CD4-positive, alpha-beta T cell (primary cell): Measurements from ENCODE around the gene BSDC1. TPM values are rescaled to one million over a fixed set of nuclear protein-coding genes. Genes with fewer than 3 reads are reported as not detected.

Experiments
- ATAC-seq: fragments of 200-7000 bp; cut with Tn5 transposase; one replicate; pipeline ENCODE4 v1.10.0; 2022; ENCODE audit warnings: mild to moderate bottlenecking; ENCODE audit not compliant: poor library complexity
- CTCF ChIA-PET: fragments of 350-600 bp; sonication (Branson Sonifier 250); formaldehyde crosslinking; loops from one replicate; lab custom pipeline; 2021; ENCODE audit warnings: antibody characterized with exemption, inconsistent platforms; lab: Charles Lee
- POLR2A ChIA-PET: fragments of 350-600 bp; sonication (Branson Sonifier 250); formaldehyde crosslinking; loops from one replicate; lab custom pipeline; 2021; ENCODE audit warnings: antibody characterized with exemption, inconsistent platforms; lab: Charles Lee
- DNase-seq, 14 experiments: peaks; one replicate each; pipeline ENCODE4 v3.0.0-alpha.2; 2013 to 2020; ENCODE audit warnings: mixed read lengths in 2 of 14
- H3K27ac ChIP-seq, 2 donors: one replicate each; pipeline versions ENCODE4 v1.5.1 to v1.7.0; 2013; ENCODE audit warnings: low read length in 2 of 2, low read depth in 1 of 2, mild to moderate bottlenecking in 1 of 2
- H3K27me3 ChIP-seq, 2 experiments: 1 replicate in 1 of 2; 2 replicates in 1 of 2; pipeline versions ENCODE4 v1.6.1 to v1.7.0; 2013; ENCODE audit warnings: low read length in 2 of 2, control low read depth in 1 of 2, mild to moderate bottlenecking in 1 of 2, moderate library complexity in 1 of 2; ENCODE audit not compliant: insufficient read depth in 2 of 2, control insufficient read depth in 1 of 2
- H3K36me3 ChIP-seq: one replicate; pipeline ENCODE4 v1.6.1; 2013; ENCODE audit warnings: low read length, control low read depth; ENCODE audit not compliant: insufficient read depth
- H3K4me1 ChIP-seq: one replicate; pipeline ENCODE4 v1.6.1; 2013; ENCODE audit warnings: low read length, control low read depth; ENCODE audit not compliant: insufficient read depth
- H3K4me3 ChIP-seq: one replicate; pipeline ENCODE4 v1.5.1; 2013; ENCODE audit warnings: mild to moderate bottlenecking, low read length, moderate library complexity
- H3K9me3 ChIP-seq, 2 experiments: 1 replicate in 1 of 2; 2 replicates in 1 of 2; pipeline versions ENCODE4 v1.6.1 to v1.7.0; 2013; ENCODE audit warnings: low read length in 2 of 2, mild to moderate bottlenecking in 2 of 2, control low read depth in 1 of 2, moderate library complexity in 1 of 2; ENCODE audit not compliant: control insufficient read depth in 1 of 2, insufficient read depth in 1 of 2
- H3K27ac Mint-ChIP-seq: one replicate; pipeline ENCODE4 v1.8.0; 2020; ENCODE audit warnings: mixed read lengths
- H3K27me3 Mint-ChIP-seq: one replicate; pipeline ENCODE4 v1.8.0; 2021; ENCODE audit warnings: mixed read lengths
- H3K36me3 Mint-ChIP-seq: one replicate; pipeline ENCODE4 v1.8.0; 2021; ENCODE audit warnings: low read depth, mixed read lengths
- H3K4me1 Mint-ChIP-seq: one replicate; pipeline ENCODE4 v1.8.0; 2021; ENCODE audit warnings: low read depth, mixed read lengths
- H3K4me3 Mint-ChIP-seq: one replicate; pipeline ENCODE4 v1.8.0; 2020; ENCODE audit warnings: mild to moderate bottlenecking, mixed read lengths
- H3K9me3 Mint-ChIP-seq: one replicate; pipeline ENCODE4 v1.8.0; 2020; ENCODE audit warnings: mixed read lengths
- CTCF ChIP-seq: fragments of 200-600 bp; IDR thresholded peaks from one replicate; pipeline ENCODE4 v1.8.0; 2022; ENCODE audit warnings: antibody characterized with exemption, mild to moderate bottlenecking
- intact Hi-C, 2 experiments: fragments of 100-400 bp; cut with DNase I in 1 of 2; cut with micrococcal nuclease in 1 of 2; formaldehyde crosslinking; loops; one replicate each; pipeline versions ENCODE4 v1.15.1 to v1.9.0; 2023 to 2025; cut with DNase I, micrococcal nuclease
- total RNA-seq, 174 experiments: library from RNA in 2 of 174; stranded (reverse) in 2 of 174; gene quantifications; one replicate each; pipeline ENCODE4 v1.2.3 and lab custom pipeline; 2021 to 2026

Gene BSDC1
- total RNA-seq, 2 experiments from 2014 or later = 186 to 190 TPM

GRCh38 chr1:32336591-32336932, 57.7 kb downstream of the BSDC1 start:
- H3K27ac Mint-ChIP-seq = peak overlapping the region; percentile 35
- no peak for ATAC-seq
- H3K27ac ChIP-seq = no peak overlapping the region

GRCh38 chr1:32335790-32336590, 58.3 kb downstream of the BSDC1 start, which contains the start of gene MARCKSL1:
Gene MARCKSL1 (minus strand): TSS chr1:32336233. CDS start chr1:32336033, 200 bp downstream.
- ATAC-seq (peak; percentile 66), DNase-seq (peak; percentile 79 to 94 (median 86))
- intact Hi-C loops = loop anchor here (1.0 to 5.0 kb wide), 8 partner anchors 15 to 94 kb away; partner anchors contain the start of genes BSDC1 (in 1 of the 2) and HDAC1 (in 1 of the 2)
- no peak for TF ChIP-seq CTCF
- H3K4me3 Mint-ChIP-seq = peak within 1 kb of the TSS; percentile 94
- CTCF ChIA-PET = interaction anchor here (0.6 to 3.0 kb wide), 16 partner anchors 13 to 184 kb away, joined by 3 to 20 read pairs (median 4); partner anchors contain the start of genes BSDC1 and HDAC1
- no peaks in the 10 kb centered on the region for H3K27me3 ChIP-seq
- H3K4me1 Mint-ChIP-seq = peaks cover 50% of the 10 kb centered on the region
- H3K36me3 ChIP-seq = peaks cover 28% of the 10 kb centered on the region
- no peaks in the 10 kb centered on the region for H3K27me3 Mint-ChIP-seq
- peak within 1 kb of the TSS; percentile 87 for H3K27ac Mint-ChIP-seq
- H3K9me3 Mint-ChIP-seq = no peaks in the 10 kb centered on the region
- peak within 1 kb of the TSS in 1 of 2 donors; percentile 52 for H3K27ac ChIP-seq
- peak within 1 kb of the TSS; percentile 59 for H3K4me3 ChIP-seq
- POLR2A ChIA-PET = interaction anchor here (0.6 to 3.8 kb wide), 43 partner anchors 10 to 395 kb away, joined by 3 to 74 read pairs (median 7); partner anchors contain the start of genes BSDC1, CCDC28B, HDAC1 and IQCC
- no peaks in the 10 kb centered on the region for H3K9me3 ChIP-seq
- peaks cover 49% of the 10 kb centered on the region for H3K4me1 ChIP-seq
- peaks cover 38% of the 10 kb centered on the region for H3K36me3 Mint-ChIP-seq

More at GRCh38 chr1:32336591-32336932, 57.7 kb downstream of the BSDC1 start:
- Mint-ChIP-seq H3K36me3 (peaks cover 32% of the 10 kb centered on the region), H3K27me3 (no peaks in the 10 kb centered on the region), H3K4me1 (peaks cover 45% of the 10 kb centered on the region), H3K4me3 (peak overlapping the region; percentile 86), H3K9me3 (no peaks in the 10 kb centered on the region)
- intact Hi-C loops = loop anchor here (1.0 to 5.0 kb wide), 4 partner anchors 15 to 94 kb away; partner anchors contain the start of gene BSDC1 (in 1 of the 2)
- Histone ChIP-seq H3K36me3 (peaks cover 23% of the 10 kb centered on the region), H3K4me3 (peak overlapping the region; percentile 35), H3K27me3 (no peaks in the 10 kb centered on the region), H3K9me3 (no peaks in the 10 kb centered on the region), H3K4me1 (peaks cover 49% of the 10 kb centered on the region)
- POLR2A ChIA-PET = interaction anchor here (0.9 to 3.8 kb wide), 41 partner anchors 9 to 396 kb away, joined by 3 to 74 read pairs (median 7); partner anchors contain the start of genes BSDC1, CCDC28B, HDAC1 and IQCC
- TF ChIP-seq CTCF = no peak
- CTCF ChIA-PET = interaction anchor here (0.8 to 3.0 kb wide), 12 partner anchors 13 to 121 kb away, joined by 3 to 20 read pairs (median 4); partner anchors contain the start of gene HDAC1
- no peak for DNase-seq

GRCh38 chr1:32335535-32335789, 58.8 kb downstream of the BSDC1 start:
- Histone ChIP-seq H3K36me3 (peaks cover 34% of the 10 kb centered on the region), H3K4me1 (peaks cover 49% of the 10 kb centered on the region), H3K27ac (no peak overlapping the region), H3K9me3 (no peaks in the 10 kb centered on the region), H3K4me3 (peak overlapping the region; percentile 59), H3K27me3 (no peaks in the 10 kb centered on the region)
- Mint-ChIP-seq H3K9me3 (no peaks in the 10 kb centered on the region), H3K36me3 (peaks cover 43% of the 10 kb centered on the region), H3K4me3 (peak overlapping the region; percentile 94), H3K27ac (no peak overlapping the region), H3K4me1 (peaks cover 53% of the 10 kb centered on the region), H3K27me3 (no peaks in the 10 kb centered on the region)
- no peak for DNase-seq
- ATAC-seq = peak; percentile 19
- ChIA-PET POLR2A (interaction anchor here (0.6 to 3.8 kb wide), 40 partner anchors 10 to 395 kb away, joined by 3 to 74 read pairs (median 7); partner anchors contain the start of genes BSDC1, CCDC28B, HDAC1 and IQCC), CTCF (interaction anchor here (0.6 to 3.0 kb wide), 15 partner anchors 13 to 185 kb away, joined by 3 to 20 read pairs (median 5); partner anchors contain the start of genes BSDC1 and HDAC1)
- no peak for TF ChIP-seq CTCF
- intact Hi-C loops = loop anchor here (1.0 to 5.0 kb wide), 6 partner anchors 37 to 93 kb away; partner anchors contain the start of gene HDAC1 (in 1 of the 2)
